Cardiac fibroblast (primary cell): ENCODE measurements around the gene NAALADL2.

Experiments used
- DNase-seq, 2 donors: peaks; one replicate each; pipeline versions ENCODE4 v3.0.0 to v3.0.0-alpha.2; 2010; ENCODE audit warnings: low read depth in 2 of 2
- H3K4me3 ChIP-seq, 2 donors: replicated peaks in 1 of 2; 1 replicate in 1 of 2; 2 replicates in 1 of 2; pipeline ENCODE4 v1.5.1; 2011; ENCODE audit warnings: low read depth in 2 of 2, low read length in 2 of 2, mild to moderate bottlenecking in 2 of 2, moderate library complexity in 1 of 2
- CTCF ChIP-seq: IDR thresholded peaks from one replicate; pipeline ENCODE4 v1.5.1; 2011; ENCODE audit warnings: low read depth, mild to moderate bottlenecking, low read length, inconsistent platforms

NAALADL2 gene

GRCh38 chr3:175308097-175308496 is 449.0 kb downstream of the NAALADL2 start:
- TF ChIP-seq CTCF = no peak
- no peak overlapping the region for H3K4me3 ChIP-seq

GRCh38 chr3:175310046-175310445 is 450.9 kb downstream of the NAALADL2 start:
- no peak for DNase-seq
- no peak for TF ChIP-seq CTCF
- no peak overlapping the region for H3K4me3 ChIP-seq

More at GRCh38 chr3:175308097-175308496, 449.0 kb downstream of the NAALADL2 start:
- DNase-seq = no peak

- TF ChIP-seq CTCF = no peak
- DNase-seq = no peak
- no peak overlapping the region for H3K4me3 ChIP-seq
Measured at GRCh38 chr3:175311404-175311803, 452.3 kb downstream of the NAALADL2 start.

- DNase-seq = no peak
- H3K4me3 ChIP-seq = no peak overlapping the region
- no peak for TF ChIP-seq CTCF
Measured at GRCh38 chr3:175311946-175312345, 452.8 kb downstream of the NAALADL2 start.

- H3K4me3 ChIP-seq = no peak overlapping the region
- DNase-seq = no peak
- no peak for TF ChIP-seq CTCF
Measured at GRCh38 chr3:175312791-175313190, 453.7 kb downstream of the NAALADL2 start.

- DNase-seq = no peak
- no peak overlapping the region for H3K4me3 ChIP-seq
- TF ChIP-seq CTCF = no peak
Measured at GRCh38 chr3:175316799-175317198, 457.7 kb downstream of the NAALADL2 start.

- DNase-seq = no peak
- no peak overlapping the region for H3K4me3 ChIP-seq
- no peak for TF ChIP-seq CTCF
Measured at GRCh38 chr3:175325440-175325839, 466.3 kb downstream of the NAALADL2 start.
